GM18907 (cell line): Measurements from ENCODE around the gene VSTM5.
"Not testable (repeated sequence)": the region's sequence is repeated elsewhere in the genome, so short reads cannot be mapped to it uniquely, and the experiment has no call there.

Experiments
- ATAC-seq: cut with Tn5 transposase; IDR thresholded peaks from one replicate; pipeline ENCODE4 v1.9.1; 2021; ENCODE audit warnings: mild to moderate bottlenecking, moderate library complexity; ENCODE audit not compliant: unreplicated experiment

The VSTM5 gene

DNA sequence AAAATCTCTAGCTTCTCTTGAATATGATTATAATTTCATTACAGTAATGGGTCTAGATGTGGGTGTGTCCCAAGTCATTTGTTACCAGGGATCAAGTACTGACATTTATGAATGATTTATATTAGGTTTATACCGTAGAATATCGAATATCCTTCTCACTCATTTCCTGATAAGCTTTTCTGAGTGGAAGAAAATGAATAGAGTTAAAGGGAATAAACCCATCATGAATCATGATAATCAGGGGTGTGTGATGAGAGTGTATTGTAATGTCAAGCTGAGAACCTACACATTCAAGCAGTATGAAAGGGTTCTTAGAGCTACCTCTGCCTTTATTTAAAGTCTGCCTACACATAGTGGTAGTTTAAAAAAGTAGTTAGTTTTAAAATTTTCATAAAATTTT is 49.1 kb downstream of the VSTM5 start:
- ATAC-seq: no peak

DNA sequence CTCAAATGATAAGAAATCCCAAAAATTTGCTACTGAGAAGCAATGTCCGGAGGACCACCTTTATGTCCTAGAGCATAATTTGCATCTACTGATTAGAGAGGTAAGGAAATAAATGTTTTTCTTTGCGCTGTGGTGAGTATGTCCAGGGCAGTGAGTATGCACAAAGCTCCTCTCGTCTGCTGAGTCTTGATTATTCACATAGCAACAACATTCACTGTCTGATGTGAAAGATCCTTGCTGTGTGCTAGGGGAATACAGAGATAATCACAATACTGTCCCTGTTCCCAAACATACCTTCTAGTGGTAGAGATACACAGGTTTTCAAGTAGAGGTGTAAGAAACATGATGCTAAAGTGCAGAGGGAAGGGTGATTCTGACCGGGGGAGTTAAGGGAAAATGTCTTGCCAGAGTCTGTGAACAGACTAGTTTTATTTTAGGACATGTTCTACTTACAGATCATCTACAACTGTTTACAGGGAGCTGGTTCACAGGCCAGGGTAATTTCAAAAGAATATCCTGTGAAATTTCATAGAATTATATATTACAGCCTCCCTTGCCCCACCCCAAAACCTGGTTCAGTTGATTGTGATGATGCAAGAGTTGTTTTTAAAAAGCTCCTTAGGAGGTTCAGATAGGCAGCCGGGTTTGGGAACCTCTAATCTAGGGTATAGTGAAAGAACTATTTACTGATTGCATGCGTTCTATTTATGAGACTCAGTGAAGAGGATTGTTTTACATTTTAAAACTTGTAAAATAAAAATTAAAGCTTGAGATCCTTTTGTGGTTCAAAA is 53.8 kb downstream of the VSTM5 start:
- ATAC-seq: no peak

DNA sequence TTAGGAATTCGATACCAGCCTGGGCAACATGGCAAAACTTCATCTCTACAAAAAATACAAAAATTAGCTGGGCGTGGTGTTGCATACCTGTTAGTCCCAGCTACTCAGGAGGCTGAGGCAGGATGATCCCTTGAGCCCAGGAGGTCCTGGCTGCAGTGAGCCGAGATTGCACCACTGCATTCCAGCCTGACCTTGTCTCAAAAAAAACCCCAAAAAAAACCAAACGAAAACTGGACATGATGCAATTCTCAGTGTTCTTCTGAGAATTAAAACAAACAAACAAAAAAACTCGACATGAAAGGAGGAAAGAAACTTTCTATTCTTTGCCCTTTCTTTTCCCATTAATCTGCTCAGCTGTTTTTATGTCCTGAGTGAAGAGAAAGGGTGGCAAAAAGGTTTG is 58.9 kb downstream of the VSTM5 start:
- ATAC-seq: no peak

DNA sequence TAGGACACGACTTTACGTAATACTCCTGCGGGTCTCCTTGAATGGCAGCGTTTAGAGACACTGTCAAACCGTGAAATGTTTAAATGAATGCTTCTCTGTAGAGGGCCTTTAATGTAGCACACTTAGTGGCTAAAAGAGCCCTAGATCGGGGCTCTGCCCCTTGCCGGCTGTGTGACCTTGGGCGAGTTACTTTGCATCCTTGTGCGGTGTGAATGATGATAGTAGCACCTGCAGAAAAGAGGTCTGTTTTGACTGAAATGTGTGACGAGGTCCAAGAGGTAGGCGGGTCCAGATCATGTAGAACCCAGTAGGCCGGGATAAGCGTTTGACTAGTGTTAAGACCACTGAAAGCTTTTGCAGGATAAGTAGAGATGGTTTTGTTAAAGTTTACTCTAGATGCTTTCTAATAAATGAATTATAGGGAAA is 65.5 kb downstream of the VSTM5 start:
- peak; percentile 40 for ATAC-seq

DNA sequence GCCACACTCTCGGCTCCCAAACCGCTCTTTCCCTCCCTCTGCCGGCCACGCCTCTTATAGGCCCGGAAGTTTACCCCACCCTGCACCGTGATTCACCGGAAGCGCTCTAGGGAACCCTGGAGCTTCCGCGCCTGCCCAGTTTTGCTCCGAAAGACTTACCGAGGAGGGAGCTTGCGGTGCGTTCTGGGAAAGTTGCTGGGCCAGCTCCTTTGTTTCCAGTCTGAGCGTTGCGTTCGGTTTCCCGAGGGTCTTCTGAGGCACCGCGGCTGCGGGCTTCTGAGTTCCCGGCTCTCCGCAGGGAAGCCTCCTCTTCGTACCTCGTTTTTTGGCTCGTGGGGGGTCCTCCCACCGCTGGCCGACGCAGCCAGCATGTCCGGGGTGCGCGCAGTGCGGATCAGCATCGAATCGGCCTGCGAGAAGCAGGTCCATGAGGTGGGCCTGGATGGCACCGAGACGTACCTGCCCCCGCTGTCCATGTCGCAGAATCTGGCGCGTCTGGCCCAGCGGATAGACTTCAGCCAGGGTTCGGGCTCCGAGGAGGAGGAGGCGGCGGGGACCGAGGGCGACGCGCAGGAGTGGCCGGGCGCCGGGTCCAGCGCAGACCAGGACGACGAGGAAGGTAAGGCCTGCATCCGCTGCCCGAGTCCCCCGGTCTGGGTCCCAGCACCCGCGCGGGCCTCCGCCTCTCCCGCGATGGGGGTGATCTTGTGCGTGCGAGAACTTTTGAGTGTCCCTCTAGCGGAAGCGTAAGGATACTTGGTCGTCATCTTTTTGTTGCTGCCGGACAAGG is 66.1 kb downstream of the VSTM5 start, which contains the start of gene MED17:
MED17 (plus strand) TSS at position 138 of the 790 bp plus-strand sequence; CDS start at position 370, 232 bp downstream.
- peak; percentile 98 for ATAC-seq

DNA sequence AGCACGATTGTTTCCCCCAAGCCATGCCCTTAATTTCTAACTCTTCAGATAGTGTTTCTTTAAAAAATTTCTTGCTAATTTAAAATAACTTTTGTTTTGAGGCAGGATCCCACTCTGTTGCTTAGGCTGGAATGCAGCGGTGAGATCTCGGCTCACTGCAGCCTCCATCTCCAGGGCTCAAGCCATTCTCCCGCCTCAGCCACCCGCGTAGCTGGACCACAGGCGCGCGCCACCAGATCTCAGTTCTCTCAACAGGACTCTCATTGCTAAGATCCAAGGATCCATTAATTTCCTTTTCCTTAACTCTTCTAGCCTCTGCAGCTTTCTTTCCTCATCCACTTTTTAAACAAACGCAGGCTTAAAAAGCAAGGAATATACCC is 66.7 kb downstream of the VSTM5 start:
- peak; percentile 56 for ATAC-seq

DNA sequence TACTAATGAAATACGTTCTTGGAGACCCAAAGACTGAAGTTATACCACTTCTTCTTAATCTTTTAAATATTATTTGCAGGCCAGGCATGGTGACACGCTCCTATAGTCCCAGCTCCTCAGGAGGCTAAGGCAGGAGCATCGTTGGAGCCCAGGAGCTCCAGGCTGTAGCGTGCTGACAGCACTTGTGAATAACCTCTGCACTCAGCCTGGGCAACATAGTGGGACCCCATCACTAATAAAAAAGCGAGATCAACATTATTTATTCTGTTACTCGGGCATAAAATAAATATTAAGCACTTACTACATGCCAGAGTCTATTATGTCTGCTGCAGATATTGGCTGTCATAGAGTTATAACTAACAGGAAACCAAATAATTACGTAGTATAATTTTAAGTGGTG is 67.1 kb downstream of the VSTM5 start:
- ATAC-seq: no peak

DNA sequence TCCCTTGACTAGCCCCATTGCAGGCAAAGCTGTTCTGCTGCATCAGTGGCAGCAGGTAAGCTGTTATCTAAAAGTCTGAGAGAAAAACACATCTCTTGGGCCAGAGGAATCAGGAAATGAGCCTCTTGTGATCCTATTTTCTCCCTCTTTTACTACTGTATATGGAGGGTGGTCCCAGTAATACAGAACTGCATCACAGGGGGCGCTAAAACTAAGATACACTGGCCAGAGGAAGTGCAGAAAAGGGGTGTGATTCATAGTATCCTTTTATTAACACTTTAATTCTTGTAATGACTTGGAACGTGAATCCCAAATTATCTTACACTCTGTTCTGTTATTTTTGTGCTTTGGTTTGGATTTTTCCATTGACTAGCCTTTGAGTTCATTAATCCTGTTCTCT is 75.1 kb downstream of the VSTM5 start:
- ATAC-seq: no peak

DNA sequence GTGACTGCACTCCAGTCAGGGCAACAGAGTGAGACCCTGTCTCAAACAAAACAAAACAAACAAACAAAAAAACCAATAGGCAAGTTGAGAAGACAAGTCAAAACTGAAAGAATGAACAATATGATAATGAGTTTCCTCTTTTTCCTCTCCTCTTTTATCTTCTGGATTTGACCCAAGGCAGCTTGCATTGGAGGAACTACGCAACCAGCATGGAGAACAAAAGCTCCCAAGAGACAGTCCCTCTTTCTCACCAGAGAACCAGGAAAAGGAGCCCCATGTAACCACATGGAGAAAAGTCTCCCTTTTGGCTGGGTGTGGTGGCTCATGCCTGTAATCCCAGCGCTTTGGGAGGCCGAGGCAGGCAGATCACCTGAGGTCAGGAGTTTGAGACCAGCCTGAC is 75.9 kb downstream of the VSTM5 start:
- ATAC-seq: not testable (repeated sequence)

DNA sequence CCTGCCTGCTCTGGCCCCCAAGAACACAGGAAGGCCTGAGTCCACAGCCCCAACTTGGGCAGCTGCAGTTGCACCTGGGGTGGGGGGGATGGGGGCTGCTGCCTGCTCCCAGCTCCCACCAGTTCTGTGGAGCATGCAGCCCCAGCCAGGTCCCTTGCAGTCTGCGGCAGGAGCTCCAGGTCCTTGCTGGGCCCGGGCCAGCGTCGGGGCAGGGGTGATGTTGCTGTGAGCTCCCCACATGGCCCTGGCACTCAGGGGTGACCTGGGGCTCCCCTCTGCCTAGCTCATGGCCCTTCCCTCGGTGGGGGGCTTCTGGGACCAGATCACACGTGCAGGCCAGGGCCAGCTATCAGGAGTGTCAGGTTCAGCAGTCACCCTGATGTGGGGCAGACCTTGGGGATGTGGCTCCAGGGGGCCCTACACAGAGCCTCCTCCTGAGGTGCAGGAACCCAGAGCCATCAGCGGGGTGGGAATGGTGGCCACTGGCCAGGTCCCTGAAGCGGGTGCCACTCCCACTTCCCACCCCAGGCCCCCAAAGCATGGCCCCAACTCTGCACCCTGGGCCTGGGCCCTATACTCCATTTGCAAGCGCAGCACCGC is 76.7 kb downstream of the VSTM5 start:
- ATAC-seq: no peak

DNA sequence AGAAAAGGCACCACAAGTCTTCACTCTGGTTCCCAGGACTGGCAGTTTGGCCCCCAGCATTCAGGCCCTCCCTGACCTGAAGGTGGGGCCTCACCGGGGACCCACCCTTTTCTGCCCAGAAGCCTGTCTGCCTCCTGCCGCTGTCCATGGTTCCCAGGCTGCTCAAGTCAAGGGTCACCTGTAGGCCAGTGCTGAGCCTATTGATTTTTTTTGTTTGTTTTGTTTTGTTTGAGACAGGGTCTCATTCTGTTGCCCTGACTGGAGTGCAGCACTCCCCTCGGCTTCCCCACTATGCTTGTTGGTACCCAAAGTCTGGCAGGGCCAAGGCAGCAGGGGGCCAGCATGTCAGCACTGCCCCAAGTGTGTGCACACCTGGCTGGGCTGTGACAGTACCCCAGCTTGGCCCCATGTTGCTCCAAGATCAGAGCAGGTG is 77.4 kb downstream of the VSTM5 start:
- ATAC-seq: no peak

DNA sequence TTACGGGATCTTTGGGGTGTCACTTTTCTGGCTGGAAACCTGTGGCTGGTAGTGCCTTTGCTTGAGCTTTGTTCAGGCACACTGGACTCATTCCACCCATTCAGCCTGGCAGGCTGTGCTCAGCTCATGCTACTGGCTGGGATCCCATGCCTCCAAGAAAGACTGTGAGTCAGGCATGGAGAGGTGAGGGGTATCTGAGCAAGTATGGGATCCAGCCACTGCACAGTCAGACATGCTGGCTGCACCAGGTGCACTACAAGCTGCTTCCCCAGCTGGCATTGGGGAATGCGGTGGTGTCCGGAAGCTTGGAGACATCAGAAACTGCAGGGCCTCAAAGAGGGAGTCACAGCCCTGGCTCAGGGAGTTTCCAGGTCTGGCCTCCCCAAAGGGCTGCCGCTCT is 78.3 kb downstream of the VSTM5 start:
- no peak for ATAC-seq

DNA sequence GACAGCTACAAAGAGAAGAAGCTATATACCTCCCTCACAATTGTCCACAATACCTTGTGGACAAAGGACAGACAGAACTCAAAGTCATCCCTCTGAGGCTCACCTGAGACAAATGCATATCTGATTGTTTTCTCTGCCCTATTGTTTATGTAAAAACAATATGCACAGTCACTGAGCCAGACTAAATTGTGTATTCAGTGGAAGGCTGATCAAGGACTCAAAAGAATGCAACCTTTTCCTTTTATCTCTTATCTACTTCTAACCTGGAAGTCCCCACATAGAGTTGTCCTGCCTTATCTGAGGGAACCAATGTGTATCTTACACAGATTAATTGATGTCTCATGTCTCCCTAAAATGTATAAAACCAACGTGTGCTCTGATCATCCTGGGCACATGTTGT is 80.3 kb downstream of the VSTM5 start:
- ATAC-seq: no peak
